ENCODE measurements around the gene POTEE.

- TF ChIP-seq CTCF (IDR thresholded peaks at IDR 0.05; ENCODE audit: low read depth, low read length) (no peak), EZH2phosphoT487 (IDR thresholded peaks at IDR 0.05; ENCODE audit: low read depth) (no peak)
Measured at GRCh38 chr2:131201098-131201497, 8.2 kb upstream of the POTEE start.

All from OCI-LY3 (cell line).